GM12872 (cell line): Measurements from ENCODE around the gene SHISA9.

Experiments
- TF ChIP-seq, protein P1 (sequence below): IDR thresholded peaks from 3 replicates; pipeline ENCODE4 v1.5.1; 2011; ENCODE audit warnings: low read depth, mild to moderate bottlenecking, low read length, moderate library complexity; ENCODE audit not compliant: insufficient read depth

Gene SHISA9

DNA sequence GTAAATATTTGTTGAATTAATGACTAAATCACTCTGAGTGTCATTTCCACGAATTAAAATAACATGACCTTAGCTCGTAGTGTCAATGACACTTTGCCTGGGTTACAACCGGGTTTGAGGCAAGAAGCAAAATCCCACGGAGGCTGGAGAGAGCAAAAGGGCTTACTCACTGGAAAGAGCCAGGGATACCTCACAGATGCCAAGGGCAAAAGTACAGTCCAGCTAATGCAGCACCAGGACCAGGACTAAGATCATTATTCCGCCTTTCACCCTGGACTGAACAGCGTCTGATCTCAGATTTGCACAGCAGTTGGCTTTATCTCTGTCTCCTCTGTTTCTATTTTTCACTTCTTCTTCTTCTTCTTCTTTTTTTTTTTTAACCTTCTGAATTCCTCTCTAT, 175.5 kb downstream of the SHISA9 start:
- TF ChIP-seq, protein P1, sequence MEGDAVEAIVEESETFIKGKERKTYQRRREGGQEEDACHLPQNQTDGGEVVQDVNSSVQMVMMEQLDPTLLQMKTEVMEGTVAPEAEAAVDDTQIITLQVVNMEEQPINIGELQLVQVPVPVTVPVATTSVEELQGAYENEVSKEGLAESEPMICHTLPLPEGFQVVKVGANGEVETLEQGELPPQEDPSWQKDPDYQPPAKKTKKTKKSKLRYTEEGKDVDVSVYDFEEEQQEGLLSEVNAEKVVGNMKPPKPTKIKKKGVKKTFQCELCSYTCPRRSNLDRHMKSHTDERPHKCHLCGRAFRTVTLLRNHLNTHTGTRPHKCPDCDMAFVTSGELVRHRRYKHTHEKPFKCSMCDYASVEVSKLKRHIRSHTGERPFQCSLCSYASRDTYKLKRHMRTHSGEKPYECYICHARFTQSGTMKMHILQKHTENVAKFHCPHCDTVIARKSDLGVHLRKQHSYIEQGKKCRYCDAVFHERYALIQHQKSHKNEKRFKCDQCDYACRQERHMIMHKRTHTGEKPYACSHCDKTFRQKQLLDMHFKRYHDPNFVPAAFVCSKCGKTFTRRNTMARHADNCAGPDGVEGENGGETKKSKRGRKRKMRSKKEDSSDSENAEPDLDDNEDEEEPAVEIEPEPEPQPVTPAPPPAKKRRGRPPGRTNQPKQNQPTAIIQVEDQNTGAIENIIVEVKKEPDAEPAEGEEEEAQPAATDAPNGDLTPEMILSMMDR, result no peak

DNA sequence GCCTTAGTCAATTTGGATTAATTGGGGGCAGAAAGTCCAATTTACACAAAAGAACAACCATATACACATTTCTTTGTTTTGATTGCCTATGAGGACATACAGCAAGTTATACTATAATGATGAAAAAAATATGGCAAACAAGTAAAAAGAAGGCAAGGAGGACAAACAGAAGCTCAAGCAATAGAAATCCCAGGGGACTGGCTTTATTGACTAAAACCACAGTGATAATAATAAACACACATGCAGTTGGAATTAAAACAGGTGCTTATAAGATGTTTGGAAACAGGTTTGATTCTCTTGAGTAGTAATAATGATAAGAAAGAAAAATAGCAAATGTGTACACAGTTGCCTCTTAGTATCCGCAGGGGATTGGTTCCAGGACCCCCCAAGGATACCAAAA, 176.4 kb downstream of the SHISA9 start:
- TF ChIP-seq, protein P1, result no peak

DNA sequence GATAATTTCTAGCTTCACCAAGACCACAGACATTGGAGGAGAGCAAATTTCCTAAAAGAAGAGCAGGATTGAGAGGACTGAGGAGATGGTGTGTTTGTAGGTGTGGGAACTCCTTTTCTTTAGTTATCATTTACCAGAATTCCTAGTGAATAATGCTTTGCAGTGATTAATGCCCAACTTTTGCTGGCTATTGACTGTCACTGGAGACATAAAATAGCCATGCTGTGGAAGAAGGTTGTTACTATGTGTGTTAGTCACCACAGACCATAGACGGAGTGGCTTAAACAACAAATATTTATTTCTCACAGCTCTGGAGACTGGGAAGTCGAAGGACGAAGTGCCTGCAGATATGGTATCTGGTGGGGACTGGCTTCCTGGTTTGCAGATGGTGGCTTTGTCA, 179.1 kb downstream of the SHISA9 start:
- TF ChIP-seq, protein P1, result no peak

DNA sequence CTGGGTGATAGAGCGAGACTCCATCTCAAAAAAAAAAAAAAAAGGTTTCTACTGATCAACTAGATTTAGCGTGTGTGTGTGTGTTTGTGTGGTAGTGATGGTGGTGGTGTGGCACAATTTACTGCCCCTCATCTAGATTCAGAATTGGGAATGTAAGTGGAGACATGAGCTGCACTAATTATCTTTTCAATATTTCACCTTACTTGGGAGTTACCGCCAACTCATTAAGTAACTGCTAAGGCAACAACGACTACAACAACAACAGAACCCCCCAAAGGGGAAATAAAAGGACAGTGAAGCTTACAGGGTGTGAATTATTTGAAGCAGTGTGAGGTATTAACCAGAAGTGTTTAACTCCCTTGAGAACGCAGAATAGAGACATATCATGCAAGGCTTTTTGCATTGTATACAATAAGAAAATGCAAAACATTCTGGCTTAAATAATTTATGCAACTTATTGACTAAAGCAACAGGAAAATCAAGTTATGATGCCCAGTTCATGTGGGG, 180.5 kb downstream of the SHISA9 start:
- TF ChIP-seq, protein P1, result no peak

DNA sequence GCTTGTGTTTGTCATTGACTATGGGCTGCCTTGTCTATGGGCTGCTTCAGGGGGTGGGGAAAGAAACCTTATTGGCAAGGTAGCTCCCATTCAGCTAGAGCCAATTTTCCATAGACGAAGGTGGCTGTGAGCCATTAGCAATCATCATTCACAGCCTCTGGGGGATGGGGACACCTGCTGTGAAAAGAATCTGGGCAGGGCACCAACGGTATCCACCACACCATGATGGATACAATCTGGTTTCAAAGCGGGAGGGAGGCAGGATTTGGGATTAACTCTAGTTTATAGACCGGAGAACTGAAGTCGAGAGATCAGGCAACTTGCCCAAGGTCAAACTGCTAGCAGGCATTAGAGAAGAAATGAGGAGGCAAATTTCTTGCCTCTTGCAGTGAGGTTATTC, 182.3 kb downstream of the SHISA9 start:
- TF ChIP-seq, protein P1, result no peak

DNA sequence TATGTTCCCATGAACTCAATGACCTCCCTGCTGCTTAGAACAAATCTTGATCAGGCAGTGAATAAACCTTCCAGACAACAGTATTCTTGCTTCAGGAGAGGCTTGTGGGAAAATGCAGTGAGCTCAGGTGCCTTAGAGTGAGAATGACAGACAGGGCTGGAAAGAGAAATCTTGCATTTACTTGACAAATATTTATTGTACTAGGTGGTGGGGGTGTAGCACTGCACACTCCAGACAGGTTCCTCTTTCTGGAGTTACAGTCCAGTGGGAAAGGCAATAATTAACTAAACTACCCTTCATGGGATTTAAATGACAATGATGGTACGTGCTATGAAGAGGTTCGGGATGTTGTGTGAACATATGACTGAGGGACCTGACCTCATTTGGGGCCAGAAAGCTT, 182.9 kb downstream of the SHISA9 start:
- TF ChIP-seq, protein P1, result no peak

DNA sequence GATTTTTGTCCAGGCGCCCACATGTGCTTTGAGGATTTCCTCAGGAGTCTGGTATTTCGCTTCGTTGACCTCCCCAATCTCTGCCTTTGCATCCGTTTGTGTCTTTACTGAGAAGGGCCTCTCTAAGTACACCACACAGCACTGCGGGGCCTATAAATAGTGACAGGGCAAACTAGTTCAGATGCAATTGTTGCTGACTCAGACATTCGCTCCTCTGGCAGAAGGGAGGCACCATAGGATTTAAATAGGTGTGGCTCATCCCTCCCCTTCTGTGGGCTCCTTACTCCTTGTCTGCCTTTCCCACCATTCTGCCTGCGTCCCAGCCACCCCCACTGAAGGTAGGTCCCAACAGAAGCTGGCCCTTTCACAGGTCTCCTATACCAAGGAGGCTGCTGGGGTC, 192.3 kb downstream of the SHISA9 start:
- TF ChIP-seq, protein P1, result no peak
